Vagina (tissue), 2 donors: ENCODE results near the gene MBD6. TPM values are rescaled to one million over a fixed set of nuclear protein-coding genes. Genes with fewer than 3 reads are reported as not detected.
A peak's percentile ranks its signal among the peaks of the same experiment; 100 is the strongest.

Experiments used
- DNase-seq, 2 donors: peaks; one replicate each; pipeline ENCODE4 v3.0.0-alpha.2; 2017; ENCODE audit errors: extremely low spot score in 2 of 2
- H3K27ac ChIP-seq: fragments of 200-600 bp; sonication (generic); one replicate; pipeline ENCODE4 v1.5.1; 2019
- H3K27me3 ChIP-seq: fragments of 200-600 bp; sonication (generic); one replicate; pipeline ENCODE4 v1.5.1; 2019
- H3K36me3 ChIP-seq, 2 donors: fragments of 200-600 bp; sonication (generic); one replicate each; pipeline ENCODE4 v1.5.1; 2017 to 2019
- H3K4me1 ChIP-seq: fragments of 200-600 bp; sonication (generic); one replicate; pipeline ENCODE4 v1.5.1; 2019
- H3K4me3 ChIP-seq, 2 donors: fragments of 200-600 bp; sonication (generic); 1 replicate in 1 of 2; 2 replicates in 1 of 2; pipeline ENCODE4 v1.5.1; 2016 to 2019
- H3K9me3 ChIP-seq: fragments of 200-600 bp; sonication (generic); one replicate; pipeline ENCODE4 v1.5.1; 2019
- CTCF ChIP-seq, 3 experiments: fragments of 450-650 bp in 2 of 3; fragments of 200-600 bp in 1 of 3; sonication (generic) in 1 of 3; IDR thresholded peaks; one replicate each; pipeline ENCODE4 v1.5.1; 2017 to 2019; ENCODE audit warnings: antibody characterized with exemption in 3 of 3, mild to moderate bottlenecking in 2 of 3, moderate library complexity in 2 of 3
- POLR2A ChIP-seq, 2 donors: fragments of 450-650 bp; IDR thresholded peaks; one replicate each; pipeline ENCODE4 v1.6.1; 2017; ENCODE audit warnings: antibody characterized with exemption in 2 of 2, mild to moderate bottlenecking in 2 of 2, moderate library complexity in 2 of 2
- POLR2AphosphoS5 ChIP-seq, 2 donors: sonication (generic); formaldehyde crosslinking; IDR thresholded peaks; one replicate each; pipeline ENCODE4 v1.9.0; 2017; ENCODE audit warnings: antibody characterized with exemption in 2 of 2, mild to moderate bottlenecking in 2 of 2, low read depth in 1 of 2; ENCODE audit not compliant: insufficient read depth in 1 of 2
- intact Hi-C: fragments of 100-400 bp; cut with DNase I; formaldehyde crosslinking; loops from one replicate; pipeline ENCODE4 v1.15.1; 2023
- total RNA-seq: library from RNA; depleted of rRNA; stranded (reverse); fragments of >200 nt; gene quantifications from one replicate; pipeline ENCODE4 v1.2.3, GENCODE V29; 2016

MBD6 gene
- total RNA-seq, 1 donor from 2014 or later = 26.8 TPM

- H3K27me3 ChIP-seq = peaks cover 12% of the 10 kb centered on the region
- H3K4me1 ChIP-seq = peaks cover 18% of the 10 kb centered on the region
- no peak for DNase-seq
- H3K9me3 ChIP-seq = no peaks in the 10 kb centered on the region
- peak overlapping the region; percentile 34 for H3K4me3 ChIP-seq
- intact Hi-C loops = no loop called here
- TF ChIP-seq POLR2AphosphoS5 (IDR thresholded peaks at IDR 0.05; ENCODE audit: insufficient read depth in 1 of 2, low read depth in 1 of 2) (no peak), CTCF (IDR thresholded peaks at IDR 0.05) (no peak), POLR2A (IDR thresholded peaks at IDR 0.05) (no peak)
- H3K27ac ChIP-seq = no peak overlapping the region
- H3K36me3 ChIP-seq = no peaks in the 10 kb centered on the region
Observed at GRCh38 chr12:57475271-57476161, 47.1 kb upstream of the MBD6 start.

GRCh38 chr12:57476162-57476992 lies 46.2 kb upstream of the MBD6 start:
- H3K4me1 ChIP-seq = peaks cover 18% of the 10 kb centered on the region
- peaks cover 12% of the 10 kb centered on the region for H3K27me3 ChIP-seq
- H3K9me3 ChIP-seq = no peaks in the 10 kb centered on the region
- DNase-seq = no peak
- no peaks in the 10 kb centered on the region for H3K36me3 ChIP-seq
- H3K4me3 ChIP-seq = peak overlapping the region; percentile 34
- no peak for TF ChIP-seq POLR2AphosphoS5 (IDR thresholded peaks at IDR 0.05; ENCODE audit: insufficient read depth in 1 of 2, low read depth in 1 of 2)
- TF ChIP-seq POLR2A (IDR thresholded peaks at IDR 0.05) = no peak
- TF ChIP-seq CTCF (IDR thresholded peaks at IDR 0.05) = no peak
- intact Hi-C loops = no loop called here
- peak overlapping the region; percentile 27 for H3K27ac ChIP-seq

- intact Hi-C loops = no loop called here
- Histone ChIP-seq H3K27ac (peak overlapping the region; percentile 39), H3K4me1 (peaks cover 18% of the 10 kb centered on the region), H3K9me3 (no peaks in the 10 kb centered on the region), H3K36me3 (no peaks in the 10 kb centered on the region), H3K27me3 (peaks cover 12% of the 10 kb centered on the region), H3K4me3 (peak overlapping the region; percentile 34)
- no peak for DNase-seq
- TF ChIP-seq CTCF (IDR thresholded peaks at IDR 0.05) = no peak
- TF ChIP-seq POLR2A (IDR thresholded peaks at IDR 0.05) = no peak
- TF ChIP-seq POLR2AphosphoS5 (IDR thresholded peaks at IDR 0.05; ENCODE audit: insufficient read depth in 1 of 2, low read depth in 1 of 2) = no peak
Observed at GRCh38 chr12:57476993-57477709, 45.5 kb upstream of the MBD6 start.

- TF ChIP-seq CTCF (IDR thresholded peaks at IDR 0.05) = no peak
- peak in 1 of 2 donors; percentile 7 for TF ChIP-seq POLR2AphosphoS5 (IDR thresholded peaks at IDR 0.05; ENCODE audit: insufficient read depth in 1 of 2, low read depth in 1 of 2)
- H3K27me3 ChIP-seq = peaks cover 12% of the 10 kb centered on the region
- H3K9me3 ChIP-seq = no peaks in the 10 kb centered on the region
- H3K27ac ChIP-seq = peak overlapping the region; percentile 39
- DNase-seq = no peak
- no peaks in the 10 kb centered on the region for H3K36me3 ChIP-seq
- peak overlapping the region; percentile 14 to 34 for H3K4me3 ChIP-seq
- intact Hi-C loops = no loop called here
- peaks cover 18% of the 10 kb centered on the region for H3K4me1 ChIP-seq
Observed at GRCh38 chr12:57477710-57478681, 44.6 kb upstream of the MBD6 start.
